Loucy (cell line): ENCODE results near the gene ATAD3C.
"Not testable (repeated sequence)": the region's sequence is repeated elsewhere in the genome, so short reads cannot be mapped to it uniquely, and the experiment has no call there.

Experiments used
- CTCF ChIP-seq: fragments of 200-600 bp; sonication (generic); conservative IDR thresholded peaks from 2 replicates; pipeline ENCODE4 v1.5.1; 2014; ENCODE audit warnings: mild to moderate bottlenecking, antibody characterized with exemption, low read length
- EZH2phosphoT487 ChIP-seq: fragments of 200-600 bp; IDR thresholded peaks from 2 replicates; pipeline ENCODE4 v1.6.1; 2018; ENCODE audit warnings: antibody characterized with exemption, mild to moderate bottlenecking, moderate library complexity, borderline replicate concordance

- TF ChIP-seq CTCF, EZH2phosphoT487: not testable (repeated sequence)
These were observed 5.0 kb downstream of the ATAD3C start for GRCh38 chr1:1454286-1455056.
